NCI-H1105 (cell line): ENCODE data around the gene NDRG4.
"Not testable (repeated sequence)": the region's sequence is repeated elsewhere in the genome, so short reads cannot be mapped to it uniquely, and the experiment has no call there.

Experiments
- DNase-seq: peaks from one replicate; lab custom pipeline; 2025; lab: John Stamatoyannopoulos, UW

NDRG4 gene

DNA sequence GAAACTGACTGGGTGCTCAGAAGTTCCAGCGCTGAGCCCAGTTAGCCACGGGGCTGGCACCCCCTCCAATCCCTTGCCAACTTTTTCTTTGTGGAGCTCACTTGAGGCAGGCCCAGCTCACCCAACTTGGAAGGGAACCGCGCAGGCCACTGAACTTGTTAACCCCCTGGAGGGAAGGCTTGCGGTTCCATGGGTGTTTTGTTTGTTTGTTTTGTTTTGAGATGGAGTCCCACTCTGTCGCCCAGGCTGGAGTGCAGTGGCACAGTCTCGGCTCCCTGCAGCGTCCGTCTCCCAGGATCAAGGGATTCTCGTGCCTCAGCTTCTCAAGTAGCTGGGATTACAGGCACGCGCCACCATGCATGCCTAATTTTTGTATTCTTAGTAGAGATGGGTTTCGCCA lies 34.1 kb upstream of the NDRG4 start:
- DNase-seq: no peak

DNA sequence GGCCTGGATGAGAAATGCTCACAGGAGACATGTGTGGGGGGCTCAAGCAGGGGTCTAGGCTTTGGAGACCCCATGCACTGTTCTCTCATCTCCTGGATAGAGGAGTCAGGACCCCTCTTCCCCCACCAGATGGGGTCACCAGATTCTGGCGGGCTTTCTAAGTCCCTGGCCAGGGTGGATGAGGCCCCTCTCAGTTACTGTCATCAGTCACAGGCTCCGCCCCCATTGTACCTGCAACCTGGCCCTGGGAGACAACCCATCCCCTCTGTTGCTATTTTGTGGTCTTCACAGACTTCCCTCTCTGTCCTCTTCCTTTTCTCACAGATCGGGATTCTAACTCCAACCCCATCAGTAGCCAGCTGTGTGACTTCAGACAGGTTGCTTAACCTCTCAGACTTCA lies 33.5 kb upstream of the NDRG4 start:
- no peak for DNase-seq

DNA sequence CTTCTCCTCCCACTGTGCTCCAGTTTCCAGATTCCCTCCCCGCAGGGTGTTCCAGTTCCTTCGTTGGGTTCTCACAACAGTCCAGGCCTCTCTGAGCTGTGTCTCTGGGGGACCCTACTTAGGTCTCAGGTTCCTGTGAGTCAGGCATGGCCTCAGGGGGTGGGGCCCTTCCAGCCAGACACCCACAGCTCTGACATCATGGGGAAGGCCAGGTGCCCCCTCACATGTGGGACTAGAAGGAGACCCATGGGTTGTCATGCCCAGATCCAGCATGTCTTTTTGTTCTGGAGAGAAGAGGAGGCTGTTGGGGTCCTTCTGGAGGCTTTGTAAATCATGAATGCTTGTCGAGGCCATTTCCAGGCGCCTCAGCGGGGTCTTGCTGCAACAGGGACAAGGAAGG lies 32.0 kb upstream of the NDRG4 start:
- no peak for DNase-seq

DNA sequence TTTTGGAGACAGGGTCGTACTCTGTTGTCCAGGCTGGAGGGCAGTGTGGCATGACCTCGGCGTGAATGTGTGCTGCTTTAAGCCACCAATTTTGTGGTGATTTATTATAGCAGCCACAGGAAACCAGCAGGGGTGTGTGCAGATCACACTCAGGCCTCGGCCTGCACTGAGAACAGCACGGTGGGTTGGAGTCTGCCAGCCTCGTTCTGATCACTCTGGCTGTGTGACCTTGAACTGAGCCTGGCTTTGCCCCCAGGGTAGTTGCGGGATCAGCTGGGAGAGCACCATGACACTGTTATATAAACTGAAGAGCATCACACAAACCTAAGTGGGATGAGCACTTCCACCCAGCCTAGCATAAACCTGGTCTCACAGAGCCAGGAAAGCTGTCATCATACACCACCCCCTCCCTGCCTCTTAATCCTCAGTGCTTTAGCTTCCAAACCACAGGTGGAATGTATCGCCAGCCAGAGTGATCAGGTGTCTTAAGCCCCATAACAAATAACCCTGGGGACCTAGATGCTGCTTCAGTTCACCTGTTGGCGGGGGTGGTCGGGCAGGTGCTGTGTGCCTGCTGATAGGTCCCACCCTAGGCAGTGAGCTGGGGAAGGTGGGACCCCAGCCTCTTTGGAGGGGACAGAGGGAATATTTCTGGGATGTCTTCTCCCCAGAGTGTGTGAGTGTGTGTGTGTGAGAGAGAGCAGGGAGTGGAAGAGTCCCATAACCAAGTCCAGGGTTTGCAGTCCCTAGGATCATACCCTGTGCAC lies 28.6 kb upstream of the NDRG4 start:
- DNase-seq: no peak

DNA sequence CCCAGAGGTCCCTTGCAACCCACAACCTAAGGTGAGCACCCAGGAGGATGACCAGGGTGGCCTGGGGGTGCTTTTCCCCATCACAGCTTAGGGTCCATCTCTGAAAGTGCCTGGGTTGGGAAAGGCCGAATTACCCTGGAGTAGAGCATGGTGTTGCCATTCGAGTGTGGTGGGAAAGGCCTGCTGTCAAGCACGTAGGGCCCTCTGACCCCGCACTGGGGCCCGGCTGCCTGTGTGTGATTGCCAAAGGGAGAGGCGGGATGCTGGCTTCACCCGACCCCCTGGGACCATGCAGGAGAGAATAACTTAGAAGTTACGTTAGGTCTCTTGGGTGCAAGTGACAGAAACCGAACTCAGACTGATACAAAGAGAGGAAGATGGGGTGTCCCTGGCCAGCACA lies 27.7 kb upstream of the NDRG4 start:
- no peak for DNase-seq

DNA sequence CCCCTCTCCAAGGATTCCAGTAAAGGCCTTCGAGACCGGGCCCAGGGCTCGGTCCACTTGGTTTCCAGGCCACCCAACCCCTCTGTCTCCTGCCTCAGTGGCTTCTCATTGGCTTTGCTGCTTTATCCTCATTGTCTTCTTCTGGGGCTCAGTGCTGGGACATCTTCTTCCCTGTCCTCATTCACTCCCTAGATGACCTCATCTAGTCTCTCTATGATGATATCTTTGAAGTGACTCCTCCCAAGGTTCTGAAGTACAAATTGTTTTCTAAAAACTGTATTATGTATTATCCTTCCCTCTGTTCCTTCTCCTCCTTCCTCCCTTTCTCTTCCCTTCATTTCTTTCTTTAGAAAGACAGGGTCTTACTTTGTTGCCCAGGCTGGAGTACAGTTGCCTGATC lies 27.1 kb upstream of the NDRG4 start:
- no peak for DNase-seq

DNA sequence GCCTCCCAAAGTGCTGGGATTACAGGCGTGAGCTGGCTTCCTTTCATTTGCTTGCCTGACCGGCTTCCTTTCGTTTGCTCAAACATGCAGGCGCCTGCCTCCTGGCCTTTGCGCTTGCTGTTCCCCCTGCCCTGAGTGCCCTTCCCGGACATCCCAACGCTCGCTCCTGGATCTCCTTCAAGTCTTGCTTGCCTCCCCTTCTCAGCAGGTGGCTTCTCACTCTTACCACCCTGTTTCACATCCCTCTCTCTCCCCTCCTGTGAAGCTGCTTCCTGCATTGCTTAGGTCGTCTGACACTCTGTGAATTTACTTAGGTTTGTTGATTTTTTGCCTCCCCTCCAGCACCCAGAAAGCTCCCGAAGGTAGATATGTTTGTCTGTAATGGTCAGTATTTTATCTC lies 25.6 kb upstream of the NDRG4 start:
- no peak for DNase-seq

DNA sequence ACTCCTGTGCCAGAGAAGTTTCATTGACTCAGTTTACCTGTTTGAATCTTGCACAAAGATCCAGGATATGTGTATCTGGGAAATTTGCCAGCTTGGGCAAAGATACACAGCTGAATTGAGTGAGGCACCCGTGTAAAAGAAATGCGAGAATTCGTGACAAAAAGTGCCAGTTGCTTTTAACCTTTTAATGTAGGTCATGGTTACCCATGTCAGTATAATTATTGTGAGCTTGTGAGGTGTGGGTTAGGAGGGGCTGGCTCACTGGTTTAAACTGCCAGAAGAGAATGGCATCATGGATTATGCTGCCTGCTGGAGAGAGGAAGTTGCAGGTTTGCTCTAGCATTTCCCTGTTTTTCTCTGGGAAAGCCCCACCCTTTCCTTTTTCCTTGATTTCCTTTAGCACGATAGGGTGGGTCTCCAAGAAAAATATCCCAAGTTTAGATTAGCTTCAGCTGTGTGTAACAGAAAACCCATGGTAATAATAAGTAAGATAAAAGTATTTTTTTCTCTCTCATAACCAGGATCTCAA lies 24.8 kb upstream of the NDRG4 start:
- no peak for DNase-seq

DNA sequence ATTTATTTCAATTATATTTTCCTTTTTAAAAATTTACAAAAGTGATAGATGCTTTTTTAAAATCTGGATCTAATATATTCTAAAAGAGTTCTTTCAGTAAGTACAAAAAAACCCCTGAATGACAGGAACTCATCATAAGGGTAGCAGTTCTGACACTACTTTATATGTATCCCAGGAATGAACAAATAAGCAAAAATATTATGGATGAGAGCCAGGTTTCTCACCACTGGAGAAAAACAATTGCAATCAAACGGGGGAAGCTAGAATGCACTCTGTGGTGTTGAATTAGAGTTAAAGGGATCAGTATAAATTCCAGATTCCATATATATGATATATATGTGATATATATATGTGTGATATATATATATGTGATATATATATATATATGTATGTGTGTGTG lies 23.2 kb upstream of the NDRG4 start:
- no peak for DNase-seq

DNA sequence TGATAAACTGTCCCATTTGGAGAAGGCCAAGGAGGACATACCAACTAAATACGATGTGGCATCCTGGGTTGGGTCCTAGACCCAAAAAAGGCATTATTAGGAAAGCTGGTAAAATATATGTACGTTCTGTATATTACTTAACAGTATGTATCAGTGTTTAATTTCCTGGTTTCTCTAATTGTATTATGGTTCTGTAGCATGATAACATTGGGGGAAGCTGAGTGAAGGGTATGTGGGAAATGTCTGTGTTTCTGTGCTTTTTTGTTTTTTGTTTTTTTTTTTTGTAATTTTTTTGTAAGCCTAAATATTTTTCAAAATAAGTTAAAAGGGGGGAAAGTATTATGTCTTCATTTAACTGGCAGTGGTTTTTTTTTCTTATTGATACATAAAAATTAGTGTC lies 21.5 kb upstream of the NDRG4 start:
- no peak for DNase-seq

DNA sequence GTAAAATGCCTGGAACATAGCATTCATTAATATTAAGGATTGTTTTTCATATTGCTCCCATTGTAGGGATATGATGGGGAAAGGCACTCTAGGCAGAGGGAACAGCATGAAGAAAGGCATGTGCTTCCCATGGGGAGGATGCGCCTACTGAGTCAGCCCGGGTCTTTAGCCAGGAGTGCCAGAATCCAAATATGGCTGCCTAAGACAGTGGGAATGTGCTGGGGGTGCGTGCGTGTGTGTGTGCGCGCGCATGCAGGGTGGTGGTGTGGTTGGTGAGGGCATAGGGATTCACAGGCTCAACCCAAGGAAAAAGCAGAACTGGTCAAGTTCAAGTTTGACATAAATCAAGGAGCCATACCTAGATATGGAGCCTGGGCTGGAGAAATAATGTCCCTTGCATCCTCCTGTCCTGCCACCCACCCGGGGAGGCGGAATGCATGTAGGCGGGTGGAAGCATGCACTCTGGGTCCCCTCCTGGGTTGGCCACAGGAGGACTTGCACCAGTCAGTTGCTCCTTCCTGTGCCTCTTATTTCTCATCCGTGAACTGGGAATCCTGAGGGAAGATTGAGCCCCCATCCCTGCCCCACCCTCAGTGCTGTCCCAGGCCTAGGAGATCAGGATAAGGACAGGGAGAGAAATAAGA lies 18.6 kb upstream of the NDRG4 start:
- no peak for DNase-seq

DNA sequence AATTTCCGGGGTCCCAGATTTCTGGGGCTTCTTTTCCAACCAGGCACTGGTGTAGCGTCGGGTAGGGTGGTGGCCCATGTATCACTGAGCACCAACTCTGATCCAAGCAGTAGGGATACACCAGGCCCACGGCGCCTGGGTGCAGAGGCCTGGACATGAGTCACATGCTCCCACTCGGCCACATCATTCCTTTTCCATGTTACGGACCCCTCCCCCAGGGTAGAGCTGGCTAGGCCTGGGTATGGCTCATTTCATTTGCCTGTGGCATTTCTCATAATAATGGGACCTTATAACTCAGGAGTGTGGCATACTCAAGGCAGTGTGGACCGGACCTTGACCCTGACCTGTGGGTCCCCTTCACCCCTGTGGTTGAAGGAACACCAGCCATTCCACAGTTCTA lies 18.0 kb upstream of the NDRG4 start:
- DNase-seq: no peak

DNA sequence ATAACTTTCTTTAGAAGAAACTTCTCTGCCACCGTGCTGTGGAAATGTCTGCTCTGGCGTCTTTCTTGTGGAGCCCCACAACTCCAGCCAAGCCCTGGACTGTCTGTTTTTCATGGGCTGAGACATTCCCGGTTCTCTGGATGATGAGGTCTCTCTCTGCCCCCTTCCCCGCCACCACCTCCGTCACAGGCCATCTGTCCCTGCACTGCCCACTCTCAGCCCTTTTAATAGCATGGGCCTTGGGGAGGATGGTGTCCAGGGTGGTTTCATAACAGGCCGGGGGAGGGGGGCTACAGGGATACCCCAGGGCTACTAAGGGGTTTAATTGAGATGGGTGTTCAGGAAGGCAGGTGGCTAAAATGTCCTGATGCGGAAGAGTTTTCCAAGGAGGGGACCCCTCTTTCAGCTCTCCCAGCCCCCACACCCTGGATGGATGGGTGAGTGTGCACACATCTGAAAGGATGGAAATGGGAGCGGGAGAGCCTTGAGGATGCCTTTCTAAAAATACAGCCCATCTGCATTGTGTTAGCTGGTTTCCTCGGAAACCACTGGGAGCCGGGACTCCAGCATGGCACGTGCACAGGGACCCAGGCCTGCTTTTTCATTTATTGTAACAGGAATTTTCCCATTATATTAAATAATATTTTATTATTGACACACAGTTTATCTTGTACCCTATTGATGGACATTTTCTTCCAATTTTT lies 14.6 kb upstream of the NDRG4 start:
- DNase-seq: no peak

DNA sequence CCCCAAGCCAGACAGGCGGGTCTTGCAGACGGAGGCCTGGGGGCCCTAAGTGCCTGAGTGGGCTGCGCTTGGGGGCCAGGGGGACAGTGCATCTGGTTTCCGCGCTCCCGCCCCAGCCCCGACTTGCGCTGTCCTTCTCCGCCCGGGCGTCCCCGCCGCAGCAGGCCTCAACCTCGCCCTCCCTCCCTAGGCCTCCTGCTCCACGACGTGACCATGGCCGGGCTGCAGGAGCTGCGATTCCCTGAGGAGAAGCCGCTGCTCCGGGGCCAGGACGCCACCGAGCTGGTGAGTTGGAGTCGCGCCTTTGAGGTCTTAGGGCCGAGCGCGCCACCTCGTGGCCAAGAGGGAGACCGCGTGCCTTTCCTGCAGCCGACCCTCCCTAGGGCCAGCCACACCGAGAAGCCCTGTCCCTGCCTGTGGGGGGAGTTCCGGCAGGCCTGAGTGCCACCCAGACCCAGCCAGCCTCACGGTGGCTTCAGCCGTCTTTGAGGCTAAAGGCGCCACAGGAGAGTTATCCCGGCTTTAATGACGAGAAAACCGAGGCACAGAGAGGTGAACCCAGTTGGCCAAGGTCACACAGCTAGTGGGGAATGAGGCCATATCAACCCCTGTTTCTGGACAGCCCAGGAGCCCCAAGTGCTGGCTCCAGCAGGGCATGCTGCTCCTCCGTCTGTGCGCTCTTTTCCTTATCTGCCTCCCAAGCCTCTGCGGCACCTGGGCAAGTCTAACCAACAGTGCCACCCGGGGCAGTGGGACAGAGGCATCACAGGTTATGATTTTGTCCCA lies 12.2 kb upstream of the NDRG4 start:
- DNase-seq: peak; percentile 41

DNA sequence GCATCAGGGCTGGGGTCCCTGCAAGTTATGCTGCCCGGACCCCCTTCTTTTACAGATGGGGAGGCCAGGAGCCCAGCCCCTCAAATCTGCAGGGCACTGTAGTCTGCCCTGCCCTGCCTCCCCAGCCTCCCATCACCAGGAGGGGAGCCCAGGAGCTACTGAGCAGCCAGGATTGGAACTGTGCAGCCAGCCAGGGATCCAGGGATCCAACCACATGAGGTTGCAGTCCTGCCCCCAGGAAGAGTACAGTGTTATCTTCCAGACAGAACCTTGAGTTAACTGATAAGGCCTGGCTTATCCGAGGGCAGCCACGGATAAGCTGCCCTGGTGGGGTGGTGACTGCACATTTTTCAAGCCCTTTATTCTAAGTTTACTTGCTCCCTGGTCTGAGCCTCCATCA lies 11.4 kb upstream of the NDRG4 start:
- no peak for DNase-seq

DNA sequence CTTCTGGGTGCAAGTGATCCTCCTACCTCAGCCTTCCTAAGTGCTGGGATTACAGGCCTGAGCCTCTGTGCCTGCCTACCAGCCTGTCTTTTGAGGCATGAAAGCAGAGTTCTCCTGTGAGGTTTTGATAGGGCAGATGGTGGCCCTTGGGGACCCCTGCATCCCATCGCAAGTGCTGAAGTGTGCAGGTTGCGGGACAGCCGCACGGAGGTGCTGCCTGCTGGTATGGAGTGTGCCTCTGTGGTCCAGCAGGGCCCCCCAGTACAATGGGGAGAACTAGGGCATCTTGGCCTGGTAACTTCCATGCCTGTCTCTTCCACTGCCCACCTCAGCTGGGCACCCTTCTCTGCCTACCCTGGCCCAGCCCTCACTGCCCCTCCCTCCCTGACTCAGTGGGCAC lies 9.9 kb upstream of the NDRG4 start:
- no peak for DNase-seq

DNA sequence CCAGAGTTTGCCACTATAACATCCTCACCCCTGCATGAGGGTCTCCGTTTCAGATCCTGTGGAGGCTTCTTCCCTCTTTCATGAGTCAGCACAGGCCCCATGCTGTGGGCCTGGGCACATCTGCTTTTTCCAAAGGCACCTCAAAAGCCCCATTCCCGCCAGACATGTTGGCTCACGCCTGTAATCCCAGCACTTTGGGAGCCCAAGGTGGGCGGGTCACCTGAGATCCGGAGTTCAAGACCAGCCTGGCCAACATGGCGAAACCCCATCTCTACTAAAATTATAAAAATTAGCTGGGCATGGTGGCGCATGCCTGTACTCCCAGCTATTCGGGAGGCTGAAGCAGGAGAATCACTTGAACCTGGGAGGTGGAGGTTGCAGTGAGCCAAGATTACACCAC lies 9.4 kb upstream of the NDRG4 start:
- not testable (repeated sequence) for DNase-seq

DNA sequence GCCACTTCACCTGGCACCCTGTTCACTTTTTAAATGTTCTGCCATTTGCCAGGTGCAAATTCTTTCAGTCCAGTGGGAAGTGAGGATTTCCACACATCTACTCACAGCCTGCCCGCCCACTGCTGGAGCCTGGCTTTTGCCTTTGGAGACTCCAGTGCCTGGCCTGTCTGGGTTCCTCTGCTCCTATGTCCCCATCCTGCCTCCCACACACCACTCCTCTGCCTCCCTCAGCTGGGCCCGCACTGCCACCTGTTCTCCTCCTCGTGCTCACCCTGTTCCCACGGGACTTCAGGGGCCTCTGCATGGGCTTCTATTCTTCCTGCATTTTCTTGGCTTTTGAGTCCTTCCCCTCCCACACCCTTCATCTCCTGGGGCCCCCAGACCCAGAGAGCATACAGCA lies 7.9 kb upstream of the NDRG4 start:
- no peak for DNase-seq

DNA sequence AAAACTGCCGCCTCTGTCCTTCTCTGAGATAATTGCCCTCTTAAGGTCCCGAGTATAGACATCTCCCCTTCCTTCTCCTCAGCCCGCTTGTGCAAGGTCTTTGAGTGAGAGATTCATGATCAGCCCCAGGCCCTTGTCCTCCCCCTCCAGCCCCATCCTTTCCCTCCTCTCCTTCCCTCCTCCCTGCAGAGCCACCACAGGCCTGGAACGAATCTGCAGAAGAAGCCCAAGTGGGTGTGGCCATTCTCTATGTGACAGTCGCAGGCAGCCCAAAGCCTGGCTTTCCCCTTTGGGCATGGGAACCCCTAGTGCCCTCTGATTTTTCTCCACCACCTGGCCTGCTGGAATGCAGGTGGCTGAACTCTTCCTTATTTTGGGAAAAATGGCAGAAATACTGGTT lies 7.2 kb upstream of the NDRG4 start:
- no peak for DNase-seq

DNA sequence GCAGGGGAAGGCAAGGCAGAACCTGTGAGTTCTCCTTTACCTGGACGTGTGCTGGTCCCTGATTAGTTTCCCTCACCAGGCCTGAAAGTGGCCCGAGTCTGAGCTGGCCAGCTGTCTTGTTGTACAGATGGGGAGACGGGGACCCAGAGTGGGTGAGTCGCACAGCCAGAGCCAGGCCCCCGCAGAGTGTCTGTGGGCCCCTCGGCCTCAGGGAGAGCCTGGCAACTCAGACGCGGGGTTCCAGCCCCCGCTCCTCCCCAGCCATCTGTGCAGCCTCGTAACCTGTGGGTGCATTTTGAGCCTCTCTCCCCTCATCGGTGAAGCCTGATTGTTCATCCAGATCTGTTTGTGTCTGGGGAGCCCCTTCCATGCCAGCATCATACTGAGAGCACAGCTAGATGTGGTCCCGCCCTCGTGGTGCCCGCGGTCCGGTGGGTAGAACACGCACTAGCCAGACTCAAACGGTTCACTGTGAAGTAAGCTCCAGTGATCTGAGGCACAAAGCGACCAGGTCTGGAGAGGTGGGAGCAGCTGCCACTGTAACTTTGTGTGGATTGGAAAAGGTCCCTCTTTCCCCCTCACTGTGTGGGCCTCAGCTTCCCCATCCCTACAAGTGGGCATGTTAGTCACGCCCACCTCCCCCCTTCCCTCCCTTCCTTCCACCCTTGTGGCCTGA lies 6.0 kb upstream of the NDRG4 start:
- no peak for DNase-seq

DNA sequence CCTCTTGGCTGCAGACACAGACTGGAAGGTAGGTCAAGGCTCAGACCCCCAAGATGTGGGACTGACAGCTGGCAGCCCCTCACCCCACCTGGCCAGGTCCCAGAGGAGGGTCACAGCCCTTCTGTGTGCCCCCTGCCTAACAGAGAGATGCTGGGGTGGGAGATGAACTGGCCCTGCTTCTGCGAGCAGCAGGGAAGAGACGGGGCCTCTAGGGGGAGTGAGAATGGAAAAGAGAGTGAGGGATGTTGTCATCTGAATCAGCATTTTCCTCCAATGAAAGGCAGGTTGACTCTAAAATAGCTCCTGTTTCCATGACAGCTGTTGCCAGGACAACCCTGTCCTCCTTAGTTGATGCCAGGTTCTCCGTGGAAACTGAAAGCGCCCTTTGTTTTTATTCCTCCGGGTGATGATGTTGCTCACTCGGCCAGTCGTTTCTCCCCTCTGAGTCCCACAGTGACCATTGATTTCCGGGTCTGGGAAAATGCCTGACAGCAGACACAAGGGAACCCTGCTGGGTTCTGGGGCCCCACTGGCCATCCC lies 4.9 kb upstream of the NDRG4 start:
- peak; percentile 77 for DNase-seq
